ENCODE data around the gene INF2.

Gene INF2

DNA sequence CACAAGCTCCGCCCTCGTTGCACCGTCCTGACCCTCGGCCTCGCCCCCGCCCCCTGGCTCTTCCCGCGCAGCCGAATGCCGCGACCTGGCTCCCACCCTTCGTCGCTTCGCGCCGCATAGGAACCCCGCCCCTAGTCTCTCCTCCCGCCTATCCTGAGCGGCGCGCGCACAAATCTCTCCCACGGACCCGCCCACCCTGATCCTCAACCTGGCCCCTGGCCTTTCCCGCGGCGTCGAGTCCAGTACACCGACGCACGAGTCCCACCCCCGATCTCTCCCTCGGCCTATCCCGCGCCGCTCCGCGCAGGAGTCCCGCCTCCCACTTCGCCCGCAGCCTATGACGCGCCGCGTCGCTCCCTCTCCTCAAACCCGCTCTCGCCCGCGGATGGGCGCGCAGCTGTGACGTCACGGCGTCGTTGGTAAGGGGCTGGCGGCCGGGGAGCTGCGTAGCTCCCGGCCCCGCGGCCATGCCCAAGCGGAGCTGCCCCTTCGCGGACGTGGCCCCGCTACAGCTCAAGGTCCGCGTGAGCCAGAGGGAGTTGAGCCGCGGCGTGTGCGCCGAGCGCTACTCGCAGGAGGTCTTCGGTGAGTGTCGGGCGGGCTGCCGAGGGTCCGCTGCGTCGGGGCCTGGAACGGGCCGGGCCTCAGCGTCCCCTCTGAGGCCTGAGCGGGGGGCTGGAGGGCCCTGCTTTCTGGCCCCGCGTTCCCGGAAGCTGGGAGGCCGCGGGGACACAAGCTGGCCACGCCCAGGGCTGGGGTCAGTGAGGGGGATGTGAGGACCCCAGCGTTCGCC, 63.5 kb downstream of the INF2 start, which contains the start of gene SIVA1:
SIVA1 (plus strand) TSS at position 413 of the 793 bp plus-strand sequence; CDS start at position 468, 55 bp downstream.
- peak; percentile 91 for DNase-seq (ENCODE audit: low read depth)

DNA sequence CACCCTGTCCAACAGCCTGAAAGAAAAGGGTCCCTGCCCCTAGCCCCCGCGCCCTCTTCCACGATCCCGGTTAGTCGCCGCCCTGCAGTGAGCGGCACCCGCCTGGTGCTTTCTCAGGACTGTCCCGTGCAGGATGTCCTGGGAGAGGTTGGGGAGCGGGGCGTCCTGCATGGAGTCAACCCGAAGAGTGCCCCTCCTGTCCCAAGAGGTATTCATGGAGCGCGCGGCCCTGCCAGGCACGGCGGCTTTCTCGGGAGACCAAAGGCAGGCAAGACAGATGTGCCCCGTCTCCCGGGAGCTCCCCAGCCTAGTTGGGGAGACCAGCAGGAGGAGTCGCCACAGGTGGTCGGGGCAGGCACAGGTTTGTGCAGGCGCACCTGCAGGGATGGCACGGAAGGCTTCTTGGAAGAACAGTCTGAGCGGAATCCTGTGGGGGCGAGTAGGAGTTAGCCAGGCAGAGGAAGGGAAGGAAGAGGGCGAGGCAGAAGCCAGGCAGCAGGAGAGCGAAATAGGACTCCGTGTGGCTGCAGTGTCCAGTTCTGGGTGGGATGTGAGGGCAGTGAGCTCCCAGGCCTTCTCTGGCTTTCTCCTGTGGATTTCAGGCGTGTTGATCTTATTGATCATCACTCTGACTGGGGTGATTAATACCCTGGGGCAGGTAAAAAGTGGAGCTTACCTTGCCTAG, 64.3 kb downstream of the INF2 start:
- H3K4me3 ChIP-seq (ENCODE audit: control insufficient read depth, low read depth, low read length), result peak overlapping the region; percentile 91
- TF ChIP-seq, protein P1, sequence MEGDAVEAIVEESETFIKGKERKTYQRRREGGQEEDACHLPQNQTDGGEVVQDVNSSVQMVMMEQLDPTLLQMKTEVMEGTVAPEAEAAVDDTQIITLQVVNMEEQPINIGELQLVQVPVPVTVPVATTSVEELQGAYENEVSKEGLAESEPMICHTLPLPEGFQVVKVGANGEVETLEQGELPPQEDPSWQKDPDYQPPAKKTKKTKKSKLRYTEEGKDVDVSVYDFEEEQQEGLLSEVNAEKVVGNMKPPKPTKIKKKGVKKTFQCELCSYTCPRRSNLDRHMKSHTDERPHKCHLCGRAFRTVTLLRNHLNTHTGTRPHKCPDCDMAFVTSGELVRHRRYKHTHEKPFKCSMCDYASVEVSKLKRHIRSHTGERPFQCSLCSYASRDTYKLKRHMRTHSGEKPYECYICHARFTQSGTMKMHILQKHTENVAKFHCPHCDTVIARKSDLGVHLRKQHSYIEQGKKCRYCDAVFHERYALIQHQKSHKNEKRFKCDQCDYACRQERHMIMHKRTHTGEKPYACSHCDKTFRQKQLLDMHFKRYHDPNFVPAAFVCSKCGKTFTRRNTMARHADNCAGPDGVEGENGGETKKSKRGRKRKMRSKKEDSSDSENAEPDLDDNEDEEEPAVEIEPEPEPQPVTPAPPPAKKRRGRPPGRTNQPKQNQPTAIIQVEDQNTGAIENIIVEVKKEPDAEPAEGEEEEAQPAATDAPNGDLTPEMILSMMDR (IDR thresholded peaks at IDR 0.05; ENCODE audit: control insufficient read depth, insufficient read depth, low read depth, low read length, missing control alignments), result no peak
- DNase-seq (ENCODE audit: low read depth), result no peak

More for the DNA sequence above, 63.5 kb downstream of the INF2 start, which contains the start of gene SIVA1:
- peak within 1 kb of the TSS; percentile 91 for H3K4me3 ChIP-seq (ENCODE audit: control insufficient read depth, low read depth, low read length)
- TF ChIP-seq, protein P1 (IDR thresholded peaks at IDR 0.05; ENCODE audit: control insufficient read depth, insufficient read depth, low read depth, low read length, missing control alignments), result no peak

DNA sequence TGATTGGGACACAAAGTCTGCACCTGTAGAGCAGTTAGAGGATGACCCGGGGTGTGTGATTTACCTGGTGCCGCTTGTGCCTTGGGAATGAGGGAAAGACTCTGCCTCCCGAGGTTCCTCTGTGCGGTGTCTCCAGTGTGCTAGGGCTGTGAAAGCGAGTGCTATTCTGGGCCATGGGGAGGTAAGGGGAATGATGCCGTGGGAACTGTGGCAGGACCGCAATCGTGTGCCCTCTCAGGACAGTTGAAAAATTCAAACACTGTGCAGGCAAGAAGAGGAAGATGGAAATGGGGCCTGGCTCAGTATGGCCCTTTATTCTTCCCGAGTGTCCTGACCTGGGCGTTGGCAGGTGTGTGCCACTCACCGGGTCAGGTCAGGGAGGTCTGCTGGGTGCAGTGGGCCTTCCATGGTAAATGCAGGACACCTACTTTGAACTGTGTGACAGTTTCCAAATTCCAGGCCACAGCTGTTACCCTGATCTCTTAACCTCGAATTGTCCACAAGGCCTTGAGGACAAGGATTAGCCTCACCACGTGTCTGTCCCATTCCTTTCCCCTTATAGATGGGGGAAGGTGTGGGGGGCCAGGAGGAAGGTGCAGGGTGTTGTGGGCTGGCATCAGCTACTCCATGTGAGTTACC, 64.9 kb downstream of the INF2 start:
- TF ChIP-seq, protein P1 (IDR thresholded peaks at IDR 0.05; ENCODE audit: control insufficient read depth, insufficient read depth, low read depth, low read length, missing control alignments), result no peak
- H3K4me3 ChIP-seq (ENCODE audit: control insufficient read depth, low read depth, low read length), result peak overlapping the region; percentile 91
- DNase-seq (ENCODE audit: low read depth), result no peak

DNA sequence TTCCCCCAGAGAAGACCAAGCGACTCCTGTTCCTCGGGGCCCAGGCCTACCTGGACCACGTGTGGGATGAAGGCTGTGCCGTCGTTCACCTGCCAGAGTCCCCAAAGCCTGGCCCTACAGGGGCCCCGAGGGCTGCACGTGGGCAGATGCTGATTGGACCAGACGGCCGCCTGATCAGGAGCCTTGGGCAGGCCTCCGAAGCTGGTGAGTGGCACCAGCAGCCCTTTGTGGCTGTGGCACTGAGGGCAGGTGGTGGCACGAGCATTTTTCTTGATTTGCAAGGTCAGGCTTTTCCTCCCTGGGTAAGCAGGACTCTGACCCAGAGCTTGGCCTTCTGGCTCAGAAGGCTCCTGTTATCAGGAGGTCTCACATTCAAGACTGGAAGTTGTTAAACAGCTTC, 66.2 kb downstream of the INF2 start:
- H3K4me3 ChIP-seq (ENCODE audit: control insufficient read depth, low read depth, low read length), result no peak overlapping the region
- DNase-seq (ENCODE audit: low read depth), result no peak

DNA sequence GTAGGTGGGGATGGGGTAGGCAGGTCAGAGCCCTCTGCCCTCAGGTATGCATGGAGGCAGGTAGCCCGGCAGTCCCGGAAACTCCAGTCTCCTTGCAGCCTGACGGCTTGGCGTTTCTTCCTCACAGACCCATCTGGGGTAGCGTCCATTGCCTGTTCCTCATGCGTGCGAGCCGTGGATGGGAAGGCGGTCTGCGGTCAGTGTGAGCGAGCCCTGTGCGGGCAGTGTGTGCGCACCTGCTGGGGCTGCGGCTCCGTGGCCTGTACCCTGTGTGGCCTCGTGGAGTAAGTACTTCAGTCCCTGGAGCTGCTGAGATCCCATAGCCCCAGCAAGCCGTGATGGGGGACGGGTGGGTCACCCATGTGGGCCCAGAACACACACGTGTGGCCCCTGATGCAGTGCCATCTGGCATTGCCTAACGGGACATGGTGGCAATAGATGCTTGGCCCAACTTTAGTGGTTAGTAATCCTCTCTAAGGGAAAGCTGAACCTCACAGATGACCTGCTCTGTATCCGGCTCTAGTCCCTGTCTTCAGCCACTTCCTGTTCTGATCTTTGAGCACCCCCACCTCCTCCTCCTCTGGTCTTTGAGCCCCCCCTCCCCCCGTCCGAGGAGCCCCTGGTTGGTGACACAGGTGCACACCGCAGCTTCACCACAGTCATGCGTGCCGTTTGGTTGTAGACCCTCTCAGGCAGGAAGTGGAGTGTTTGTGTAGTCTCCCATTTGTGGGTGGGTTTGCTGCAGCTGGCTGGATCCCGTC, 67.2 kb downstream of the INF2 start:
- H3K4me3 ChIP-seq (ENCODE audit: control insufficient read depth, low read depth, low read length), result no peak overlapping the region
- TF ChIP-seq, protein P1 (IDR thresholded peaks at IDR 0.05; ENCODE audit: control insufficient read depth, insufficient read depth, low read depth, low read length, missing control alignments), result no peak
- DNase-seq (ENCODE audit: low read depth), result no peak

More for the DNA sequence above, 66.2 kb downstream of the INF2 start:
- TF ChIP-seq, protein P1 (IDR thresholded peaks at IDR 0.05; ENCODE audit: control insufficient read depth, insufficient read depth, low read depth, low read length, missing control alignments), result no peak

DNA sequence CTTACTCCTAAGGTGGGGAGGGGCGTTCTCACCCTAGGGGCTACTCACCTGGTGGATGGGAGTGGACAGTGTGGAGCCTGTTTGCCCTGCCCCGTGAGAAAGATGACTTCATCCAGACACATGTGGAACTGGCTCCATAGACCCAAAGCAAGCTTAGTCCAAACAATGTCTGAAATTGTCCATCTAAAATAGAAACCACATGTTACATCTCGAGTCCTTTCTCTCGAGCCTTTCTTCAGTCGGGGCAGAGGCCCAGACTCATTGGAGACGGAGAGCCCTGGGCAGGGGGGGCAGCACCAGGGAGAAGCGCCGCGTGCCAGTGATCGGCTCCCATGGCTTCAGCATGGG, 67.8 kb downstream of the INF2 start:
- H3K4me3 ChIP-seq (ENCODE audit: control insufficient read depth, low read depth, low read length), result no peak overlapping the region
- DNase-seq (ENCODE audit: low read depth), result no peak
- TF ChIP-seq, protein P1 (IDR thresholded peaks at IDR 0.05; ENCODE audit: control insufficient read depth, insufficient read depth, low read depth, low read length, missing control alignments), result no peak

Measured in AG09309 (cell line).